OCI-LY1 (cell line): ENCODE results near the gene PRSS58.

ENCODE experiments used
- EZH2 ChIP-seq: fragments of 200-600 bp; sonication (generic), shearing (Covaris generic); IDR thresholded peaks from 2 replicates; pipeline ENCODE4 v1.8.0; 2017; ENCODE audit warnings: borderline replicate concordance, mixed run types, mild to moderate bottlenecking, antibody characterized with exemption, low read length, moderate library complexity, mixed read lengths
- TF ChIP-seq, protein P1 (sequence below): fragments of 200-600 bp; sonication (generic), shearing (Covaris generic); IDR thresholded peaks from 2 replicates; pipeline ENCODE4 v1.5.1; 2017; ENCODE audit warnings: mild to moderate bottlenecking, antibody characterized with exemption, low read length, moderate library complexity, mixed read lengths

DNA sequence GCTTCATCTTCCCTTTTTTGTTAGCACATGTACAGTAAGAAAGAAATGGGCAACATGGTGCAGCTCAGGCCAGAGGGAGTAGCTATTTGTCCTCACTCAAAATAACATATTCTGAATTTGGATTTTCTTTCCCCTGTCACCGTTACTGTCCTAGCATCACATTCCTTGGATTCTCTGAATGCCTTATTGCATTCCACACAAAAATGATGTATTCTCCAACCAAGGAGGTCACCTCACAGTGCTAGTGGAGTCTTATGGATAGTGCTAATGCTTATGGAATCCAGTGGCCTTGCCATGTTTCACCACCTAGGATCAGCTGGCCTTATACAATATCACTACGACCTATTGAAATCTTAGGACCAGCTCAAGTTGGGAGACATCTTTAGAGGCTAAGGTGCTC, 7.2 kb downstream of the PRSS58 start:
- TF ChIP-seq, protein P1, sequence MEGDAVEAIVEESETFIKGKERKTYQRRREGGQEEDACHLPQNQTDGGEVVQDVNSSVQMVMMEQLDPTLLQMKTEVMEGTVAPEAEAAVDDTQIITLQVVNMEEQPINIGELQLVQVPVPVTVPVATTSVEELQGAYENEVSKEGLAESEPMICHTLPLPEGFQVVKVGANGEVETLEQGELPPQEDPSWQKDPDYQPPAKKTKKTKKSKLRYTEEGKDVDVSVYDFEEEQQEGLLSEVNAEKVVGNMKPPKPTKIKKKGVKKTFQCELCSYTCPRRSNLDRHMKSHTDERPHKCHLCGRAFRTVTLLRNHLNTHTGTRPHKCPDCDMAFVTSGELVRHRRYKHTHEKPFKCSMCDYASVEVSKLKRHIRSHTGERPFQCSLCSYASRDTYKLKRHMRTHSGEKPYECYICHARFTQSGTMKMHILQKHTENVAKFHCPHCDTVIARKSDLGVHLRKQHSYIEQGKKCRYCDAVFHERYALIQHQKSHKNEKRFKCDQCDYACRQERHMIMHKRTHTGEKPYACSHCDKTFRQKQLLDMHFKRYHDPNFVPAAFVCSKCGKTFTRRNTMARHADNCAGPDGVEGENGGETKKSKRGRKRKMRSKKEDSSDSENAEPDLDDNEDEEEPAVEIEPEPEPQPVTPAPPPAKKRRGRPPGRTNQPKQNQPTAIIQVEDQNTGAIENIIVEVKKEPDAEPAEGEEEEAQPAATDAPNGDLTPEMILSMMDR = no peak
- TF ChIP-seq EZH2 = no peak
